Astrocyte of the spinal cord (primary cell): ENCODE results near the gene CTCF.
A peak's percentile ranks its signal among the peaks of the same experiment; 100 is the strongest.

Experiments used
- DNase-seq: peaks from one replicate; pipeline ENCODE4 v3.0.0; 2011; ENCODE audit warnings: low read depth, low spot score
- H3K4me3 ChIP-seq: 2 replicates; pipeline ENCODE4 v1.5.1; 2011; ENCODE audit warnings: low read depth, mild to moderate bottlenecking, low read length, moderate library complexity
- in situ Hi-C: cut with HindIII; loops from 2 replicates; pipeline ENCODE4 v1.10.0; 2017; ENCODE audit warnings: low sequenced_read_pairs
- TF ChIP-seq, protein P1 (sequence below): IDR thresholded peaks from 2 replicates; pipeline ENCODE4 v1.5.1; 2012; ENCODE audit warnings: low read depth, mild to moderate bottlenecking, low read length, inconsistent platforms

Gene CTCF

GRCh38 chr16:67653128-67653788, 90.9 kb downstream of the CTCF start:
- H3K4me3 ChIP-seq: peak overlapping the region; percentile 48
- TF ChIP-seq, protein P1, sequence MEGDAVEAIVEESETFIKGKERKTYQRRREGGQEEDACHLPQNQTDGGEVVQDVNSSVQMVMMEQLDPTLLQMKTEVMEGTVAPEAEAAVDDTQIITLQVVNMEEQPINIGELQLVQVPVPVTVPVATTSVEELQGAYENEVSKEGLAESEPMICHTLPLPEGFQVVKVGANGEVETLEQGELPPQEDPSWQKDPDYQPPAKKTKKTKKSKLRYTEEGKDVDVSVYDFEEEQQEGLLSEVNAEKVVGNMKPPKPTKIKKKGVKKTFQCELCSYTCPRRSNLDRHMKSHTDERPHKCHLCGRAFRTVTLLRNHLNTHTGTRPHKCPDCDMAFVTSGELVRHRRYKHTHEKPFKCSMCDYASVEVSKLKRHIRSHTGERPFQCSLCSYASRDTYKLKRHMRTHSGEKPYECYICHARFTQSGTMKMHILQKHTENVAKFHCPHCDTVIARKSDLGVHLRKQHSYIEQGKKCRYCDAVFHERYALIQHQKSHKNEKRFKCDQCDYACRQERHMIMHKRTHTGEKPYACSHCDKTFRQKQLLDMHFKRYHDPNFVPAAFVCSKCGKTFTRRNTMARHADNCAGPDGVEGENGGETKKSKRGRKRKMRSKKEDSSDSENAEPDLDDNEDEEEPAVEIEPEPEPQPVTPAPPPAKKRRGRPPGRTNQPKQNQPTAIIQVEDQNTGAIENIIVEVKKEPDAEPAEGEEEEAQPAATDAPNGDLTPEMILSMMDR: no peak
- in situ Hi-C loops: no loop called here
- no peak for DNase-seq

GRCh38 chr16:67653789-67654402, 91.6 kb downstream of the CTCF start:
- no peak for DNase-seq
- H3K4me3 ChIP-seq: peak overlapping the region; percentile 48
- TF ChIP-seq, protein P1: no peak
- in situ Hi-C loops: no loop called here

DNA sequence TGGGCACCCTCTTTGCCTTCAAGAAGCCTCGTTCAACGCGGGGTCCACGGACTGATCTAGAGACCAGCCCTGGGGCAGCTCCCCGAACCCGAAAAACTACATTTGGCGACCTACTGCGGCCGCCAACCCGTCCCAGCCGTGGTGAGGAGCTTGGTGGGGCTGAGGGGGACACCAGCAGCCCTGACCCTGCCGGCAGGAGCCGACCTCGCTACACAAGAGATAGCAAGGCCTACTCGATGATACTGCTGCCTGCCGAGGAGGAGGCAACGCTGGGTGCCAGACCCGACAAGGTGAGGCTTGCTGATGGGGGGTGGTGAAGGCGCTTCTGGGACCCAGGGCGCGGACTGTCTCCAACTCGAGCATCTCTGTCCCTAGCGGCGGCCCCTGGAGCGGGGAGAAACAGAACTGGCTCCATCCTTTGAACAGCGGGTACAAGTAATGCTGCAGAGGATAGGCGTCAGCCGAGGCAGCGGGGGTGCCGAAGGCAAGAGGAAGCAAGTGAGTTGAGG, 92.1 kb downstream of the CTCF start:
- in situ Hi-C loops: no loop called here
- DNase-seq: no peak
- no peak overlapping the region for H3K4me3 ChIP-seq
- TF ChIP-seq, protein P1: no peak

- H3K4me3 ChIP-seq: no peak overlapping the region
- DNase-seq: no peak
- in situ Hi-C loops: no loop called here
- TF ChIP-seq, protein P1: no peak
Observed at GRCh38 chr16:67655363-67655762, 93.0 kb downstream of the CTCF start.

DNA sequence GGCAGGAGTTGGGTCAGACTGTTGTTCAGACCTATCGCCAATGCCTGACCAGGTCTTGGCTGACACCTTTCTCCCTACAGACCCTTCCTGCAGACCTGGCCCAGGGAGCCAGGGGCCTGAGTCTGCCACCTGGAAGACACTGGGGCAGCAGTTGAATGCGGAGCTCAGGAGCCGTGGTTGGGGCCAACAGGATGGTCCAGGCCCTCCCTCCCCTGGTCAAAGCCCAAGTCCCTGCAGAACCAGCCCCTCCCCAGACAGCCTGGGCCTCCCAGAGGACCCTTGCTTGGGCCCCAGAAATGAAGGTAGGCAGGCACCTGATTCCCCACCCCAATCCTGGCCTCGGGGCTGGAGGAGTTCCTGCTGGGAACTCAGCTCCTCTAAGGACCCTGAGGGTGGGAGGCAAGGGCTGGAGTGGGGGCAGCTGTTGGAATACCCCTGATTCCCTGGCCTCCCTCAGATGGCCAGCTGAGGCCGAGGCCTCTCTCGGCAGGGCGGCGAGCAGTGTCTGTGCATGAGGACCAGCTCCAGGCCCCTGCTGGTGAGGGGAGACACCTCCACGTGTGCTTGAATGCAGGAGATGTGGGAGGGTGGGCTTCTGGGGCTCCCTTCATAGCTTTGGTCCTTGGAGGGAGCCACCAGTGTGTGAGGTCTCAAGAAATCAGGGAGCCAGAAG, 94.2 kb downstream of the CTCF start:
- in situ Hi-C loops: no loop called here
- DNase-seq: no peak
- TF ChIP-seq, protein P1: no peak
- H3K4me3 ChIP-seq: no peak overlapping the region

DNA sequence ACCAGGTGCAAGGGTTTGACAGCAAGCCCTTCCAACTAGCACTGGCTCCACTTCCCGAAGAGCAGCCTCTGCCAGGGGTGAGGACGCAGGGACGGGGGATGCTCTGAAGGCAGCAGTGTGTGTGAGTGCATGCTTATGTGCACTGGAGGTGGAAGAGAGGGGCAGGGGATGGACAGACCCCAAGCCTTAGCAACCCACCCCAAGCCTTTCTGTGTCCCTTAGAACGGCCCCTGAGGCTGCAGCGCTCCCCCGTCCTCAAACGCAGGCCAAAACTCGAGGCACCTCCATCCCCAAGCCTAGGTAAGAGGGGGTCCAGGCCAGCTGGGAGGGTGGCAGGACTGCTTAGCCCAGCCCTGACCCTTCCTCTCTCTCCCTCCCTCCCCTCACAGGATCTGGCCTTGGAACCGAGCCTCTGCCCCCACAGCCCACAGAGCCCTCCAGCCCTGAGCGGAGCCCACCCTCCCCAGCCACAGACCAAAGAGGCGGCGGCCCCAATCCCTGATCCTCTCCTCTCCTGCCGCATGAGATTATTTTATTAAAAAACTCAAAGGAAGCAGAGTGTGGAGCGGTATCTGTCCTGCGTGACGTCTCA, 94.8 kb downstream of the CTCF start:
- no peak for DNase-seq
- in situ Hi-C loops: no loop called here
- TF ChIP-seq, protein P1: no peak
- no peak overlapping the region for H3K4me3 ChIP-seq
